GM12801 (cell line): ENCODE data around the gene SKAP2.

Experiments
- TF ChIP-seq, protein P1 (sequence below): IDR thresholded peaks from one replicate; pipeline ENCODE4 v1.5.1; 2011; ENCODE audit warnings: control low read depth; ENCODE audit not compliant: insufficient read length; ENCODE audit errors: extremely low read depth

Gene SKAP2

GRCh38 chr7:26663874-26664273, 200.5 kb downstream of the SKAP2 start:
- TF ChIP-seq, protein P1, sequence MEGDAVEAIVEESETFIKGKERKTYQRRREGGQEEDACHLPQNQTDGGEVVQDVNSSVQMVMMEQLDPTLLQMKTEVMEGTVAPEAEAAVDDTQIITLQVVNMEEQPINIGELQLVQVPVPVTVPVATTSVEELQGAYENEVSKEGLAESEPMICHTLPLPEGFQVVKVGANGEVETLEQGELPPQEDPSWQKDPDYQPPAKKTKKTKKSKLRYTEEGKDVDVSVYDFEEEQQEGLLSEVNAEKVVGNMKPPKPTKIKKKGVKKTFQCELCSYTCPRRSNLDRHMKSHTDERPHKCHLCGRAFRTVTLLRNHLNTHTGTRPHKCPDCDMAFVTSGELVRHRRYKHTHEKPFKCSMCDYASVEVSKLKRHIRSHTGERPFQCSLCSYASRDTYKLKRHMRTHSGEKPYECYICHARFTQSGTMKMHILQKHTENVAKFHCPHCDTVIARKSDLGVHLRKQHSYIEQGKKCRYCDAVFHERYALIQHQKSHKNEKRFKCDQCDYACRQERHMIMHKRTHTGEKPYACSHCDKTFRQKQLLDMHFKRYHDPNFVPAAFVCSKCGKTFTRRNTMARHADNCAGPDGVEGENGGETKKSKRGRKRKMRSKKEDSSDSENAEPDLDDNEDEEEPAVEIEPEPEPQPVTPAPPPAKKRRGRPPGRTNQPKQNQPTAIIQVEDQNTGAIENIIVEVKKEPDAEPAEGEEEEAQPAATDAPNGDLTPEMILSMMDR: no peak

DNA sequence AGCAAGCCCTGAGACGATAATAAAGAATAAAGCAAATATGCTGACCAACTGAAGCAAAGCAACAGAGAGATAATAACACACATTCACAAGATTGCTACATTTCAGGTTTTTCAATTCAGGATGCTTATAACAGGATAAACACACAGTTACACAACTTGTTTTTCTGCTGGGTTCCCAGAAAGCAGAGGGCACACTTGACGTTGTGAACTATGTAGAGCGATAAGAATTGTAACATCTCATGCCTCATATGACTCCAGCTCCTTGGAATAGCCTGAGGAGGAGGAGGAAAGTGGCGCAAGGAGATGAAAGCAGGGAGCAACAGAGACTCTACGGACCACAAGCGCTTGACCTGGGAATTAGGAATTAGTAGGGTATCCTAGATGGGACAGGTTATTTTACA, 201.7 kb downstream of the SKAP2 start:
- TF ChIP-seq, protein P1: no peak

DNA sequence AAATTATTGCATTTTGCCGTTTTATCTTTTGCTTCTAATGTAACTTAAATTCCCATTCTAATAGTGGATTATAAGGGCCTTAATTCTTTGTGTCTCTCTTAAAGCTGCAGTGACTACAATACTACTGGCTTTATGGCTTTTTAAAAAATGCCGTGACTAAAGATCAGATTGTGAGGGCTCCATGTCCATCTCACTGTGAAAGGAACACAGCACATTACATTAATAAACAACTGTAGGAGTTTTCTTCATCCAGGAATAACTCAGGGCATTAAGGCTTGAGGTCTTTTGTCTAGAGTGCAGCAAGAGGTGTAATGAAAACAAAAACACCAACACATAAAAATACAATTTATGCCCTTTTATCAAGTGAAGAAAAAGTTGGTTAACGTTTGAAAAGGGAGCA, 205.3 kb downstream of the SKAP2 start:
- TF ChIP-seq, protein P1: no peak

GRCh38 chr7:26658389-26659084, 205.9 kb downstream of the SKAP2 start:
- TF ChIP-seq, protein P1: no peak

- TF ChIP-seq, protein P1: no peak
These were observed 206.6 kb downstream of the SKAP2 start for GRCh38 chr7:26657686-26658388.

DNA sequence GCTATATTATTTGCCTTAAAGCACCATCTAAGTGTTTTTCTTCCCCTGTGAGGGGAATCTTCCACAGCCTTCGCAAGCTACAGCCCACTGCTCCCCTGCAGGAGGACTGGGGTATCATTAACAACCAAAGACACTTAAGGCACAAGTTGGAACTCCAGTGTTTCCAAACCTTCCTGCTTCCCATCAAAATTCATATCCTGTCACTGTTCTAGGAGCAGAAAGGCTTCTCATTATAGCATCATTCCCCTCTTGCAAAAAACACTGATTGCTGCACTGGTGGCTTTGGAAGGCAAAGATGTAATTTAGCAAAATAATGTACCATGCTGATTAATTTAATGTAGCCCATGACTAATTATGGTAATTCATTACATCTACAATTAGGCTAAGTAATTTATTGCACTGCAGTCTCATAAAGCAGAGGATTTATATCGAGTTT, 207.2 kb downstream of the SKAP2 start:
- TF ChIP-seq, protein P1: no peak

DNA sequence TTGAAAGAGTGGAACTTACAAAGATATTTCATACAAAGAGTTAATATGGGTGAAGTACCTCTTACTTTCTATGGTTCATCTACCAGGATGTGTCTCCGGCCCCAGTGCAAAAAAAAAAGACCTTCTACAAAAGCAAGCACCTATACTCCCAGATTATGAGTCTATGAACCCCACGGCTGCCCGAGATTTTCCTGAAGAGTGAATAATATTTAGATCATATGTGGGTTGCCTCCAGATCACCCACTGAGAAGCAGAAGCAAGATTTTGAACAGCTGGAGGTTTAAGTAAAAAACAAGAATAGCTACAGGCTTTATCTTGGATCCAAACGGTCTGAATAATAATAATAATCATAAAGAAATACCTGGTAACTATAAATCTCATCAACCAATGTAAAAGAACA, 207.7 kb downstream of the SKAP2 start:
- TF ChIP-seq, protein P1: no peak
